RPMI8226 (cell line): ENCODE results near the gene APOBR.
"Not testable (repeated sequence)": the region's sequence is repeated elsewhere in the genome, so short reads cannot be mapped to it uniquely, and the experiment has no call there.

Experiments
- DNase-seq: peaks from one replicate; pipeline ENCODE4 v3.0.0-alpha.2; 2015

The APOBR gene, protein sequence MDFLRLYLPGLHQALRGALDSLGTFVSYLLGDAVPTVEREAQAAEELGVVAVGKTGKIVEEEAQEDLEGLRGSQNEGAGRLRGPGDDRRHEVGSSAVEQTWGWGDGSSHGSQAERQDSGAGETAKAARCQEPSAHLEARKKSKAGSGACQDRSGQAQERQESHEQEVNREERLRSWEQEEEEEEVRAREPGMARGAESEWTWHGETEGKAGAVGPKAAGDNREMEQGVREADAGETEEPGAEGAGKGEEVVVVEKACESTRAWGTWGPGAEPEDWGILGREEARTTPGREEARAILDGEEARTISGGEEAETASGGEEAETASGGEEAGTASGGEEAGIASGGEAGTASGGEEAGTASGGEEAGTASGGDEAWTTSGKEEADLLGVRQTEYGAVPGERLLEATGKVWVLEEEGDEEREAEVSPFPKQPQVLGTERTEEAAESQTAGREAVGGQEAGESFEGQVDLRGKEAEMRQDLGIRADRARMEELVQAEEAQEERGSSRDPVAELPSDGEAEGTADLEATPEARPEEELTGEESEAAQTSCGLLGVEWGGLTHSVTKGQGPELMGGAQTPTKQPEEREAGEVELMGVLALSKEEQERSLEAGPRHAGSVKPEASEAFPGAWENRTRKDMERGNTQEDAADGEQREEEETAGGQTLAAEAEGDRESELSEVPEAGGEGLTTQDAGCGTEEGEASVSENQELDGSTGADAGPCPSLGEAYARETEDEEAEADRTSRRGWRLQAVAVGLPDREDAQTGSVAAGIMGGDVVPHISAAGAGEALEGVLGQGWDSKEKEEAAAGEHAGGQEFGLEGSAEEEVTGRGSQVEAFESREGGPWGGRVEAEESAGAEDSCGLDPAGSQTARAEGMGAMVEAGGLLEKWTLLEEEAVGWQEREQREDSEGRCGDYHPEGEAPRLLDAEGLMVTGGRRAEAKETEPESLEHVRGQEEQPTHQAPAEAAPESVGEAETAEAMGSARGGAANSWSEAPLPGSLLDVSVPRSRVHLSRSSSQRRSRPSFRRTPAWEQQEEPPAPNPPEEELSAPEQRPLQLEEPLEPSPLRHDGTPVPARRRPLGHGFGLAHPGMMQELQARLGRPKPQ

DNA sequence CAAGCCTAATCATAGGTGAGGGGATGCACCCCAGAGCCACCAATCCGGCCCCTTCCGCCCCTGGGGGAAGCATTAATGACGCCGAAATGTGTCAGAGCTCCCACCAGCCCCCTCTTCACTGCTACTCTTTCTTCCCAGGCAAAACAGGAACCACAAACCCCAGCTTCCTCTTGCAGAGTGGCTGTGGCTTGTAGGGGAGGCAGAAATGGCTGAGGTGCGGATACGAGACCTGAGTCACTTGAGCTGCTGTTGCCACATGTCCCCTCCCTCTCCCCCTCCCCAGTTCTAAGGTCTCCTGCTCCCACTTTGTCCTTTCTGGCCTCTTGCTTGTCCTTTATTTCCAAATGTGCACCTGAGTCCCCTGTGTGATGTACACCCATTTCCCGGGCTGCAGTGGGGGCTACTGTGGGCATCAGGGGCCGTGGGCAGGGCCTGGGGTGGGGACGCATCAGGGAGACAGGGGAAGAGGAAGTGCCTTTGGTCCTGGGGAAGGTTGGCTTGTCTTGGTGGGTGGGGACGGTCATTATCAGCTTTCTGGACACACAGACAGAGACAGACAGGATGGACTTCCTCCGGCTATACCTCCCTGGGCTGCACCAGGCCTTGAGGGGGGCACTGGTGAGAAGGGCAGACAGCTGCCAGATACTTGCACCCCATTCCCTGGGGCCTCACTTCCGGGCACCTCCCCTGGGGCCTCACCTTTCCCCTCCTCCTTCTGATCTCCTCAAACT, at the start of gene APOBR:
APOBR (plus strand) TSS at position 523 of the 731 bp plus-strand sequence; CDS start at position 562, 39 bp downstream.
- DNase-seq: peak; percentile 46

DNA sequence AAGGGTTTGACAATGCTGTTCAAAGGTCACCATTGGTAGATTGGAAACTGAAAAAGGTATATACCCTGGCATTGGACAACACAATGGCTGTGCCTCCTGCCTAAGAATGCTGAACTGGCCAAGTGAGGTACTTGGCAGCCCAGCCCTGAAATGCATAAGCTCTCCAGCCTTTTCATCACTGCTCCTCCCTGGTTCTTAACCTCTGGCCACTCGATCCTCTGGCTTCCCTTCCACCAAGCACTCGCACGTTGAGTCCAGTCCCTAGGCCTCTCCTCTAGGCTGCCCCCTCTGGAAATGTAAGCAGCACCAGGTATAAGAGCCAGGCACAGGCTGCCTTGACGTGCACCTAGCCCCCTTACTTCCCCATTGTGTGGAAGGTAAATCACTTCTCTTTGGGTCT, 48.1 kb upstream of the APOBR start:
- DNase-seq: not testable (repeated sequence)

DNA sequence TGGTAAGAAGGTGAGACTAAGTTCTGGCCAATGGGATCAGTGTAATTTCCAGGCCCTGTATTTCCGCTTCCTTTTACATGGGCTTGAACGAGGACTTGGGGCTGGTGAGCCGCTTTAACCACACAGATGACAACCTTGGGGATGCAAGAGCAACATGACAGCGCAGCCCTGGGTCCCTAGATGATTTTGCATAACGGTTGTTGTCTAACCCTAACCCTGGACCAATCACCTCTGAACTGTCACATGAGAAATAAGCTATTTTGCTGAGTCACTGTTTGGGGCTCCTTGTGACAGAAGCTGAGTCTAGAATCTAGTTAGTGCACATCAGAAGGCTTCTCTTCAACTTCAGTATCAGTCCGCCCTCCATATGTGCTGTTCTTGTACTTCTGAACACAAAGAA, 47.4 kb upstream of the APOBR start:
- not testable (repeated sequence) for DNase-seq

DNA sequence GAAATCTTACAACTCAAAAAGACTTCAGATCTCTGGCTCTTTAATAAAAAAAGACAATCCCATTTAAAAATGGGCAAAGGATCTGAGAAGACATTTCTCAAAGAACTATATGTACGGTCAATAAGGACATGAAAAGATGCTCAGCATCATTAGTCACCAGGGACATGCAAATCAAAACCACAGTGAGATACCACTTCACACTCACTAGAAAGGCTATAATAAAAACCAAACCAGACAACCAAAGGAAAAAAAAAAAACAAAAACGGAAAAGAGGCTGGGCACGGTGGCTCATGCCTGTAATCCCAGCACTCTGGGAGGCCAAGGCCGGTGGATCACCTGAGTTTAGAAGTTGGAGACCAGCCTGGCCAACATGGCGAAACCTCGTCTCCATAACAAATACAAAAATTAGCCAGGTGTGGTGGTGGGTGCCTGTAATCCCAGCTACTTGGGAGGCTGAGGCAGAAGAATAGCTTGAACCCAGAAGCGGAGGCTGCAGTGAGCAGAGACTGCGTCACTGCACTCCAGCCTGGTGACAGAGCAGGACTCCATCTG, 20.7 kb upstream of the APOBR start:
- no peak for DNase-seq

DNA sequence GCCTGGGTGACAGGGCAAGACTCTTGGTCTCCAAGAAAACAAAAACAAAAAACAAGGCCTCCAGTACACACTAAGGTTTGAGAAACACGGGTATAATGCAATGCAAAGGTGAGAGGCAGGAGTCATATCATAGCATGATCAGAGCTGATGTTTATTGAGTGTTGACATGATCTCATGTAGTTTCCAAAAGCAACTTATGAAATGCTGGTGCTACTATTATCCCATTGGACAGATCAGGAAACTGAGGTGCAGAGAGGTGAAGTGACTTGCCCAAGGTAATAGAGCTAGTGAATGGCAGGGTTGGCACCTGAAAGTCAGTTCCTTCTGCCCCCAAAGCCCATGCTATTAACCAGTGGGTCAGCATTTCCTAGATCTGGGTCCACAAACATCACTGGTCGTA, 19.2 kb upstream of the APOBR start:
- no peak for DNase-seq

DNA sequence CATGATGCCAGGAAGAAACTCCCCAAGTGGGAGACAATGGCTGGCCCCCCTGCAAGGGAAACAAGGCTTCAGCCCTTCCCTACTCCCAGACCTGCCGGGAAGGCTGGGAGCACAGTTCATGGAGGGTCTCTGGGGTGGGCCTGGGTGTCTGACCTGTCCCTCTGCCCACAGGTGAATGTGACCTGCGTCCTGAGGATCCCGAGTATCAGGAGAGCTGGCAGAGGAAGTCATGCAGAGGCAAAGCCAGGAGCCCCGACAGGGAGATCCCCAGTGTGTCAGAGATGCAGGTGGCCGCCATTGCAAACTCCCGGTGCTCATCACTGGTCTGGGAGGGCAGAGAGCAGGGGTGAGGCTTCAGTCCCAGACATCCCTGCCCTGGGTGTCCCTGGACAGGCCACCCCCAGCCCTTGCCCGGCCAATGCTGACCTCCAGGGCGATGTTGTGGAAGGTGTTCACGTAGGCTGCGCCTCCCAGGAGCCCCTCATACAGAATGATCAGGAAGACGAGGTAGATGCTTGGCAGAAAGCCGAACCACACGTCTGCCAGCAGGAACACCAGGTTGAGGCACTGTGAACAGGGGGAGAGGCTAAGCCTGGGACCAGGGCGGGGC, 17.0 kb upstream of the APOBR start:
- no peak for DNase-seq

DNA sequence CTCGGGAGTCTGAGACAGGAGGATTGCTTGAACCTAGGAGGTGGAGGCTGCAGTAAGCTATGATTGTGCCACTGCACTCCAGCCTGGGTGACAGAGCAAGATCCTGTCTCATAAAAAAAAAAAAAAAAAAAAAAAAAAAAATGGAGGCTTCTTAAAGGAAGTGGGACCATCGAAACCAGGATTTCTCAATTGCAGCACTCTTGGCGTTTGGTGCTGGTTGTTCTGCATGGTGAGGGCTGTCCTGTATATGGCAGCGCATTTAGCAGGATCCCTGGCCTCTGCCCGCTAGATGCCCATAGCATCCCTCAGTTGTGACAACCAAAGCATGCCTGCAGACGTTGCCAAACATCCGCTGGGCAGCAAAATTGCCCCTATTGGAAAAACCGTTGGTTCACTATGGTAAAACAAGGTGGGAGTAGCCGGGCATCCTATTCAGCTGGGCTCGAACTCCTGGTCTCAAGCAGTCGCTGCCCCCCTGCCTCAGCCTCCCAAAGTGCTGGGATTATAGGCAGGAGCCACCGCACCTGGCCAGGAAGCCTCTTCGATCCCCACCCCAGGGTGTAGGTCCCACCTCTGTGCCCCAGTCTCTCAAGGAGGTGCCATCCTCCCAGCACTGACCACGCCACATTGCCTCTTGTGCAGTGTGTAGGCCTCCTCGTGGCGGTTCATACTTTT, 15.8 kb upstream of the APOBR start:
- DNase-seq: no peak

DNA sequence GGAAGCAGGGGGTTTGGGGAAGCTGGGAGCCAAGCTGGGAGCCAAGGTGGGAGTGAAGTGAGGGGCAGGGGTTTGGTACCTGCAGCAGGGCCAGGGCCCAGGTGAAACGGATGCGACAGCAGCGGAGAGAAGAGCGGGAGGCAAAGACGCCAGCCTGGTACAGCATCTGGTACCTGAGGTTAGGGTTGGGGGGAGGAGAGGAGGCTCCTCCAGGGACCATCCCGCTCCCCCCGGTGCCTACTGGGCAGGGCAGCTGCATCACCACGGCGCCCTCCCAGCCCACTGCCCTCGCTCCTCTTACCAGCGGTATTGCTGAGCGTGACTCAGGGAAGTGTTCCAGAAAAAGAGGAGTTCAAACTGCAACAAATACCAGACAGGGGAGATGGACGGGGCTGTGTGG, 12.4 kb upstream of the APOBR start:
- DNase-seq: no peak

DNA sequence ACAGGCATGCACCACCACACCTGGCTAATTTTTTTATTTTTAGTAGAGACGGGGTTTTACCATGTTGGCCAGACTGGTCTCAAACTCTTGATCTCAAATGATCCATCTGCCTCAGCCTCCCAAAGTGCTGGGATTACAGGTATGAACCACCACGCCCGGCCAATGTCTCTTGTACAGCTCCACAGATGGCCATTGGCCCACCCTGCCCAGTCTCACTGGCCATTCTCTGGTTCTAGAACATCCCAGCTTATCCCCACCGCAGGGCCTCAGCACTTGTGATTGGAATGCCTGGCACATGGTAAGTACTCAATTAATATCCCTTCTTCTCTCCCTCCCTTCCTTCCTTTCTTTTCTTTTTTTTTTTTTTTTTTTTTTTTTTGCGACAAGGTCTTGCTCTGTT, 11.1 kb upstream of the APOBR start:
- not testable (repeated sequence) for DNase-seq

DNA sequence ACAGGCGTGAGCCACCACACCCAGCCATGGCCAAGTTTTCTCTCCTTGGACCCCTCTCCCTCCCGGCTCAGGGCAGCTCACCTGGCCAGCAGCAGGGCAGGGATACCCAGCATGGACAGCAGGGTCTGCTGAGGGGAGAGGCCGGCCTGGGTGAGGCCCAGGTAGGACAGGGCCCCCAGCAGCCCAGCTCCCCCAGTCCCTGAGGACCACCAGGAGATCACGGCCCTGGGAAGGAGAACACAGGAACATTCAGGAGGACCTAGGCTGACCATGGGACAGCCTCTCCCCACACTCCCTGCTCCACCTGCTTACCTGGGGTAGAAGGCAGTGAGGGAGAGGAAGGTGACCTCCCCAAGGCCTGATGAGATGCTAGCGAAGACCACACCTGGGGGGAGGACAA, 8.2 kb upstream of the APOBR start:
- DNase-seq: no peak

DNA sequence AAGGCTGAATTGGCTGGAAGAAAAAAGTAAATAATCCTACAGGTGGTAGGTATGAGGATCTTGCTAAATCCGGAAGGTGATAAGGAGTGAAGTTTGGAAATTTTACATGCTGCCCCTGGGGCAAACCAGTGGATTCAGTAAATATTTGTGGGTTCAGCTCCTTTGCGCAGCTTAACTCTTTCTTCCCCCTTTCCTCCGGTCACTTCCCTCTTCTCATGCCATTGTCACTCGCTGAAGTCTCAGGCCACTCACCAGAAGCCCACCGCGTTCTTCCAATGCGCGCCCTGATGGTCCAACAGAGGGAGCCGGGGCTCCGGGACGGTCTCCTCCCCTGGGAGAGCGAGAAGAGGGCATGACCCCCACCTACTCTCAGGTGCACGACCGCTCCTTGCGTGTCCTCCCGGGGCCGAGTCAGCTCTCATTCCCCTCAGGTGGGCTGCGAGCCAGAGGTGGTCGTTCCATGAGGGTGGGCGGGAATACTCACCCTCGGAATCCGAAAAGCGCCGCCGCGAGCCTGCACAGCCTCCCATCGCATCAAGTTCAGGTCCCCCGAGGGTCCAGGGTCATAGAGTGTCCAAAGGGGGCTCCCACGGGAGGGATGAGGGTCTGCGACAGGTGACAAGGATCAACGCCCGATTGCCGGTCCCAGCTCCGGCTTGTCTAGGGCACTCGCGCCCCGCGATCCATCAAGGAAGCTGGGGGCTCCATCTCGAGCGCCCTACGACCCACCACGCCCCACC, 3.0 kb upstream of the APOBR start:
- DNase-seq: peak; percentile 50

DNA sequence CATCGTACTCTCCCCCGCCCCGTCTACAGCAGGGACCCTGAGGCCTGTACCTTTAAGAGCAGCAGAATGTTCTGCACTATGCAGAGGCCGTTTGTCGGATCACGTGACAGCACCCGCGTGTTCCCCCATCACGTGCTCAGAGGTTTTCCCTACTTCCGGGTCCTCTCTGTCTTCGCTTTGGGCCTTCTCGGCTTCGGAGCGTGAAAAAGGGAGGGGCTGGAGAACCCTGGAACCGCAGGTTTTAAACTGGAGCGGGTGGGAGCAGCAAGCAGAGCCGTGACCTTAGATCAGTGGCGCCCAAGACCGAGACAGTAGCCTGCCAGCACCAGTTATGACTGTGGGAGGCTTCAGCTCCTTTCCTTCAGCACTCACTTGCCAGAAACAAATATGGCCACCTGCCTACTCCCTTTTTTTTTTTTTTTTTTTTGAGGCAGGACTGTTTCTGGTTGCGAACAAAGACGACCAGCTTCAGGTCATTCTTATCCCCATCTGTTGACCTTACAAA, 2.4 kb upstream of the APOBR start, which contains the start of gene CLN3:
CLN3 (minus strand) TSS at position 105 of the 505 bp plus-strand sequence. CDS start 315 bp downstream, outside the sequence.
- peak; percentile 97 for DNase-seq

DNA sequence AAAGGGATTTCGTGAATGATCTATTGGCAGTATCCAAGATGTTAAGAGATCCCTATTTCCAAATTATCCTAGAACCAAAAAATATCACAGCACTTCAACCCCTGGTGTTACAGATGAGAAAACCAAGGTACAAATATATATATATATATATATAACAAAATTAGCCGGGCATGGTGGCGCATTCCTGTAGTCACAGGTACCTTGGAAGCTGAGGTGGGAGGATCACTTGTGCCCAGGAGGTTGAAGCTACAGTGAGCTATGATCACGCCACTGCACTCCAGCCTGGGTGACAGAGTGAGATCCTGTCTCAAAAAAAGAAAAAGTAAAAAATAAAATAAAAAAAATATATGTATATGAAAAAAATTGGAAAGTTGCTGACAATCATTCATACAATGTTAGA, 1.9 kb upstream of the APOBR start:
- no peak for DNase-seq

DNA sequence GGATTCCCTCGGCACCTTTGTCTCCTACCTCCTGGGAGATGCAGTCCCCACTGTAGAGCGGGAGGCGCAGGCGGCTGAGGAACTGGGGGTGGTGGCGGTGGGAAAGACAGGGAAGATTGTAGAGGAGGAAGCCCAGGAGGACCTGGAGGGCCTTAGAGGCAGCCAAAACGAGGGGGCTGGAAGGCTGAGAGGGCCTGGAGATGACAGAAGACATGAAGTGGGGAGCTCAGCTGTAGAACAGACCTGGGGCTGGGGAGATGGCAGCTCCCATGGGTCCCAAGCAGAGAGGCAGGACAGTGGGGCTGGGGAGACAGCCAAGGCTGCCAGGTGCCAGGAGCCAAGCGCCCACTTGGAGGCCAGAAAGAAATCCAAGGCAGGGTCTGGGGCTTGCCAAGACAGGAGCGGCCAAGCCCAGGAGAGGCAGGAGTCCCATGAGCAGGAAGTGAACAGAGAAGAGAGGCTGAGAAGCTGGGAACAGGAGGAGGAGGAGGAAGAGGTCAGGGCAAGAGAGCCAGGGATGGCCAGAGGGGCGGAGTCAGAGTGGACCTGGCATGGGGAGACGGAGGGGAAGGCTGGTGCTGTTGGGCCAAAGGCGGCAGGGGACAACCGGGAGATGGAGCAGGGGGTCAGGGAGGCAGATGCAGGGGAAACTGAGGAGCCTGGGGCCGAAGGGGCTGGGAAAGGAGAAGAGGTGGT, 803 bp downstream of the APOBR start:
- DNase-seq: no peak

DNA sequence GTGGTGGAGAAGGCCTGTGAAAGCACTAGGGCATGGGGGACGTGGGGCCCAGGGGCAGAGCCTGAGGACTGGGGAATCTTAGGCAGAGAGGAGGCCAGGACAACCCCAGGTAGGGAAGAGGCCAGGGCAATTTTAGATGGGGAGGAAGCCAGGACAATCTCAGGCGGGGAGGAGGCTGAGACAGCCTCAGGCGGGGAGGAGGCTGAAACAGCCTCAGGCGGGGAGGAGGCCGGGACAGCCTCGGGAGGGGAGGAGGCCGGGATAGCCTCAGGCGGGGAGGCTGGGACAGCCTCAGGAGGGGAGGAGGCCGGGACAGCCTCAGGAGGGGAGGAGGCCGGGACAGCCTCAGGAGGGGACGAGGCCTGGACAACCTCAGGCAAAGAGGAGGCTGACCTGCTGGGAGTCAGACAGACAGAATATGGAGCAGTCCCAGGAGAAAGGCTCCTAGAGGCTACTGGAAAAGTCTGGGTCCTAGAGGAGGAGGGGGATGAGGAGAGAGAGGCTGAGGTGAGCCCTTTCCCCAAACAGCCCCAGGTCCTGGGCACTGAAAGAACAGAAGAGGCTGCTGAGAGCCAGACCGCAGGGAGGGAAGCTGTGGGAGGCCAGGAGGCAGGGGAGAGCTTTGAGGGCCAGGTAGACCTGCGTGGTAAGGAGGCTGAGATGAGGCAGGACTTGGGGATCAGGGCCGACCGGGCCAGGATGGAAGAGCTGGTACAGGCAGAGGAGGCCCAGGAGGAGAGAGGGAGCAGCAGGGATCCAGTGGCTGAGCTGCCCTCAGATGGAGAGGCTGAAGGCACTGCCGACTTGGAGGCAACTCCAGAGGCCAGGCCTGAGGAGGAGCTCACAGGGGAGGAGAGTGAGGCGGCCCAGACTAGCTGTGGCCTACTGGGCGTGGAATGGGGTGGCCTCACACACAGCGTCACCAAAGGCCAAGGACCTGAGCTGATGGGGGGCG, 1.6 kb downstream of the APOBR start:
- no peak for DNase-seq

DNA sequence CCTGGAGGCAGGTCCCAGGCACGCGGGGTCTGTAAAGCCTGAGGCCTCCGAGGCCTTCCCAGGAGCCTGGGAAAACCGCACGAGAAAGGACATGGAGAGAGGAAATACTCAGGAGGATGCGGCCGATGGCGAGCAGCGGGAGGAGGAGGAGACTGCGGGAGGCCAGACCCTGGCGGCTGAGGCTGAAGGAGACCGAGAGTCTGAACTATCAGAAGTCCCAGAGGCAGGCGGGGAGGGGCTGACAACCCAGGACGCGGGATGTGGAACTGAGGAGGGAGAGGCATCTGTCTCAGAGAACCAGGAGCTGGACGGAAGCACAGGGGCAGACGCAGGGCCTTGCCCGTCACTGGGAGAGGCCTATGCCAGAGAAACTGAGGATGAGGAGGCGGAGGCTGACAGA, 2.4 kb downstream of the APOBR start:
- DNase-seq: no peak

DNA sequence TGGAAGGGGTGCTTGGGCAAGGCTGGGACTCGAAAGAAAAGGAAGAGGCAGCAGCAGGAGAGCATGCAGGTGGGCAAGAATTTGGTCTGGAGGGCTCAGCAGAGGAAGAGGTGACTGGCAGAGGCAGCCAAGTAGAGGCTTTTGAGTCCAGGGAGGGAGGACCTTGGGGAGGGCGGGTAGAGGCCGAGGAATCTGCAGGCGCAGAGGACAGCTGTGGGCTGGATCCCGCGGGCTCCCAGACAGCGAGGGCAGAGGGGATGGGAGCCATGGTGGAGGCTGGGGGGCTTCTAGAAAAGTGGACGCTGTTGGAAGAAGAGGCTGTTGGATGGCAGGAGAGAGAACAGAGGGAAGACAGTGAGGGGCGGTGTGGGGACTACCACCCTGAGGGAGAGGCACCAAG, 2.9 kb downstream of the APOBR start:
- DNase-seq: no peak

DNA sequence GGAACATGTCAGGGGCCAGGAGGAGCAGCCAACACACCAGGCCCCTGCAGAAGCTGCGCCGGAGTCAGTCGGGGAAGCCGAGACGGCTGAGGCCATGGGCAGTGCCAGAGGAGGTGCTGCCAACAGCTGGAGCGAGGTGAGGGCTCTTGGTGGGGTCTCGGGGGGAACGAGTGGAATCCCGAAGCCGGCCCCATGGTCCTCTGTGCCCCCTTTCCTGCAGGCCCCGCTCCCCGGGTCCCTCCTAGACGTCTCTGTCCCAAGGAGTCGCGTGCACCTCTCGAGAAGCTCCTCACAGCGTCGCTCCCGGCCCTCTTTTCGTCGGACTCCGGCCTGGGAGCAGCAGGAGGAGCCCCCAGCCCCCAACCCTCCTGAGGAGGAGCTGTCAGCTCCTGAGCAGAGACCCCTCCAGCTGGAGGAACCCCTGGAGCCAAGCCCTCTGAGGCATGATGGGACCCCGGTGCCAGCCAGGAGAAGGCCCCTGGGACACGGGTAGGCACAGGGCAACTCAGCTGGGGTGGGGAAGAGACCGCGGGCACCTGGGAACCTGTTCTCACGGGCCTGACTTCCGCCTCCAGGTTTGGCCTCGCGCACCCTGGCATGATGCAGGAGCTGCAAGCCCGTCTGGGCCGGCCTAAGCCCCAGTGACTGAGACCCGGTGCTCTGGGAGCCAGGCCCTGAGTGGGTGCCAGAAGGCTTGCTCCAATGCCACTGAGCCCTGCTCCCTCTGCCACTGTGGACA, 3.6 kb downstream of the APOBR start:
- no peak for DNase-seq
